ENCODE data around the gene DPYD.

DNA sequence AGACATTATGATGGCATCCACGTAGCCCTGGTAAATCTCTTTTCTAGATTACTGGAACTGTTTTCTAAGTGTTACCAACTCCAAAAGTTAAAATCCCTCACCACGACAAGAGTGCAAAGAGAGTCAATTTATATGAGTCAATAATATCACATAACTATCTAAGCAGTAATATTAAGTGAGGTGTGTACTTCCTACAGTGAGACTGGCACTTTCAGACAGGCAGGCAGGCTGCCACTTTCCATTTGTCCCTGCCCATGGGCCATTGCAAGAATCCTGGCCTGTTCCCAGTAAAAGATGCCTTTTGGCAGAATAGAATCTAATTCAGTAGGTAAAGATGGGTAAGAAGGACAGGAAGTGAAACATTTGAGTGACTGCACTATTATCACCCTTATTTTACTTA is 843.6 kb downstream of the DPYD start:
- TF ChIP-seq POLR2A (IDR thresholded peaks at IDR 0.05; ENCODE audit: low read length) (no peak), GATA1 (IDR thresholded peaks at IDR 0.05; ENCODE audit: low read depth, low read length) (no peak)
